ENCODE data around the gene SLC25A25. TPM values are rescaled to one million over a fixed set of nuclear protein-coding genes. Genes with fewer than 3 reads are reported as not detected.
A peak's percentile ranks its signal among the peaks of the same experiment; 100 is the strongest.

Gene SLC25A25
- total and polyA plus RNA-seq, 10 of the 15 experiments (the other 5 are each of a cell fraction or from before 2014, with no cell fraction given): 0.04 to 17.1 (median 12.4) TPM; not detected in 1

GRCh38 chr9:128072144-128073021, 4.4 kb downstream of the SLC25A25 start (continued):
- TF ChIP-seq USF2 (IDR thresholded peaks at IDR 0.05; ENCODE audit: borderline replicate concordance, low read depth, low read length): peak; percentile 49; the same call in 1 of the 2 replicates
- peak; percentile 92 for TF ChIP-seq RAD51 (IDR thresholded peaks at IDR 0.05)
- TF ChIP-seq EP300 (IDR thresholded peaks at IDR 0.05; ENCODE audit: borderline replicate concordance in 1 of 2, control insufficient read depth in 1 of 2, low read depth in 2 of 2, low read length in 2 of 2): peak in 1 of 2 experiments; percentile 80; a peak in 1 of 4 replicates
- TF ChIP-seq, protein P1, sequence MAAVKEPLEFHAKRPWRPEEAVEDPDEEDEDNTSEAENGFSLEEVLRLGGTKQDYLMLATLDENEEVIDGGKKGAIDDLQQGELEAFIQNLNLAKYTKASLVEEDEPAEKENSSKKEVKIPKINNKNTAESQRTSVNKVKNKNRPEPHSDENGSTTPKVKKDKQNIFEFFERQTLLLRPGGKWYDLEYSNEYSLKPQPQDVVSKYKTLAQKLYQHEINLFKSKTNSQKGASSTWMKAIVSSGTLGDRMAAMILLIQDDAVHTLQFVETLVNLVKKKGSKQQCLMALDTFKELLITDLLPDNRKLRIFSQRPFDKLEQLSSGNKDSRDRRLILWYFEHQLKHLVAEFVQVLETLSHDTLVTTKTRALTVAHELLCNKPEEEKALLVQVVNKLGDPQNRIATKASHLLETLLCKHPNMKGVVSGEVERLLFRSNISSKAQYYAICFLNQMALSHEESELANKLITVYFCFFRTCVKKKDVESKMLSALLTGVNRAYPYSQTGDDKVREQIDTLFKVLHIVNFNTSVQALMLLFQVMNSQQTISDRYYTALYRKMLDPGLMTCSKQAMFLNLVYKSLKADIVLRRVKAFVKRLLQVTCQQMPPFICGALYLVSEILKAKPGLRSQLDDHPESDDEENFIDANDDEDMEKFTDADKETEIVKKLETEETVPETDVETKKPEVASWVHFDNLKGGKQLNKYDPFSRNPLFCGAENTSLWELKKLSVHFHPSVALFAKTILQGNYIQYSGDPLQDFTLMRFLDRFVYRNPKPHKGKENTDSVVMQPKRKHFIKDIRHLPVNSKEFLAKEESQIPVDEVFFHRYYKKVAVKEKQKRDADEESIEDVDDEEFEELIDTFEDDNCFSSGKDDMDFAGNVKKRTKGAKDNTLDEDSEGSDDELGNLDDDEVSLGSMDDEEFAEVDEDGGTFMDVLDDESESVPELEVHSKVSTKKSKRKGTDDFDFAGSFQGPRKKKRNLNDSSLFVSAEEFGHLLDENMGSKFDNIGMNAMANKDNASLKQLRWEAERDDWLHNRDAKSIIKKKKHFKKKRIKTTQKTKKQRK (IDR thresholded peaks at IDR 0.05; ENCODE audit: low read depth, low read length): no peak
- TF ChIP-seq BRCA1 (IDR thresholded peaks at IDR 0.05; ENCODE audit: low read depth, low read length): no peak
- no peak for TF ChIP-seq RCOR1 (conservative IDR thresholded peaks at IDR 0.05; ENCODE audit: low read depth, low read length)
- TF ChIP-seq ZNF384 (IDR thresholded peaks at IDR 0.05; ENCODE audit: borderline replicate concordance, low read depth, low read length): 0 out of 2 replicates have a peak, but pooled peaks have one; percentile 6
- peak; percentile 93 for TF ChIP-seq NBN (IDR thresholded peaks at IDR 0.05)
- TF ChIP-seq SKIL (IDR thresholded peaks at IDR 0.05; ENCODE audit: low read depth, poor library complexity, severe bottlenecking): peak; percentile 97
- TF ChIP-seq SIN3A (IDR thresholded peaks at IDR 0.05; ENCODE audit: low read depth, low read length): no peak
- peak; percentile 99 for TF ChIP-seq SMAD1 (IDR thresholded peaks at IDR 0.05; ENCODE audit: low read depth, partially characterized antibody)
- no peak for TF ChIP-seq ZNF24 (IDR thresholded peaks at IDR 0.05)
- TF ChIP-seq RBBP5 (conservative IDR thresholded peaks at IDR 0.05): 0 out of 2 replicates have a peak, but pooled peaks have one; percentile 82
- TF ChIP-seq NFXL1 (IDR thresholded peaks at IDR 0.05; ENCODE audit: borderline replicate concordance): no peak
- TF ChIP-seq IKZF2 (IDR thresholded peaks at IDR 0.05): peak; percentile 87 to 92
- TF ChIP-seq RAD21 (IDR thresholded peaks at IDR 0.05; ENCODE audit: insufficient read depth, low read depth, low read length): no peak
- TF ChIP-seq DPF2 (IDR thresholded peaks at IDR 0.05): peak; percentile 73; the same call in 1 of the 2 replicates
- TF ChIP-seq NFYA (IDR thresholded peaks at IDR 0.05; ENCODE audit: borderline replicate concordance, low read depth, low read length): no peak
- TF ChIP-seq, protein P2, sequence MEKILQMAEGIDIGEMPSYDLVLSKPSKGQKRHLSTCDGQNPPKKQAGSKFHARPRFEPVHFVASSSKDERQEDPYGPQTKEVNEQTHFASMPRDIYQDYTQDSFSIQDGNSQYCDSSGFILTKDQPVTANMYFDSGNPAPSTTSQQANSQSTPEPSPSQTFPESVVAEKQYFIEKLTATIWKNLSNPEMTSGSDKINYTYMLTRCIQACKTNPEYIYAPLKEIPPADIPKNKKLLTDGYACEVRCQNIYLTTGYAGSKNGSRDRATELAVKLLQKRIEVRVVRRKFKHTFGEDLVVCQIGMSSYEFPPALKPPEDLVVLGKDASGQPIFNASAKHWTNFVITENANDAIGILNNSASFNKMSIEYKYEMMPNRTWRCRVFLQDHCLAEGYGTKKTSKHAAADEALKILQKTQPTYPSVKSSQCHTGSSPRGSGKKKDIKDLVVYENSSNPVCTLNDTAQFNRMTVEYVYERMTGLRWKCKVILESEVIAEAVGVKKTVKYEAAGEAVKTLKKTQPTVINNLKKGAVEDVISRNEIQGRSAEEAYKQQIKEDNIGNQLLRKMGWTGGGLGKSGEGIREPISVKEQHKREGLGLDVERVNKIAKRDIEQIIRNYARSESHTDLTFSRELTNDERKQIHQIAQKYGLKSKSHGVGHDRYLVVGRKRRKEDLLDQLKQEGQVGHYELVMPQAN (conservative IDR thresholded peaks at IDR 0.05): peak; percentile 70

All from GM12878 (cell line).